GM12875 (cell line): ENCODE results near the gene PTRHD1.
A peak's percentile ranks its signal among the peaks of the same experiment; 100 is the strongest.

ENCODE experiments used
- H3K4me3 ChIP-seq: one replicate; pipeline ENCODE4 v1.5.1; 2011; ENCODE audit warnings: low read depth, low read length, control low read depth
- CTCF ChIP-seq: IDR thresholded peaks from 2 replicates; pipeline ENCODE4 v1.5.1; 2011; ENCODE audit warnings: low read depth, mild to moderate bottlenecking, control low read depth, inconsistent platforms, low read length, moderate library complexity, borderline replicate concordance; ENCODE audit not compliant: insufficient read depth

Gene PTRHD1

GRCh38 chr2:24797644-24798043 lies 4.5 kb upstream of the PTRHD1 start:
- TF ChIP-seq CTCF, result no peak
- H3K4me3 ChIP-seq, result no peak overlapping the region

GRCh38 chr2:24793761-24794435 lies 707 bp upstream of the PTRHD1 start:
- no peak for TF ChIP-seq CTCF
- peak overlapping the region; percentile 94 for H3K4me3 ChIP-seq

GRCh38 chr2:24792542-24792873 lies 683 bp downstream of the PTRHD1 start:
- TF ChIP-seq CTCF, result no peak
- peak overlapping the region; percentile 94 for H3K4me3 ChIP-seq

- no peak overlapping the region for H3K4me3 ChIP-seq
Measured at GRCh38 chr2:24791452-24791851, 1.7 kb downstream of the PTRHD1 start.

GRCh38 chr2:24788816-24789215 lies 4.4 kb downstream of the PTRHD1 start:
- no peak for TF ChIP-seq CTCF

More at GRCh38 chr2:24791452-24791851, 1.7 kb downstream of the PTRHD1 start:
- TF ChIP-seq CTCF, result no peak

GRCh38 chr2:24787532-24787931 lies 5.7 kb downstream of the PTRHD1 start:
- no peak for TF ChIP-seq CTCF
- no peak overlapping the region for H3K4me3 ChIP-seq

More at GRCh38 chr2:24788816-24789215, 4.4 kb downstream of the PTRHD1 start:
- H3K4me3 ChIP-seq, result no peak overlapping the region

- TF ChIP-seq CTCF, result no peak
- no peak overlapping the region for H3K4me3 ChIP-seq
Measured at GRCh38 chr2:24785671-24786321, 7.4 kb downstream of the PTRHD1 start.
